HEK293 (cell line): ENCODE measurements around the gene POLR3C.
A peak's percentile ranks its signal among the peaks of the same experiment; 100 is the strongest.

Experiments used
- KLF8 ChIP-seq: fragments of 450-650 bp; formaldehyde crosslinking; IDR thresholded peaks from 2 replicates; pipeline ENCODE4 v1.5.1; 2016; ENCODE audit warnings: missing biosample characterization, missing genetic modification characterization
- TCF7L2 ChIP-seq: IDR thresholded peaks from 2 replicates; pipeline ENCODE4 v1.6.1; 2011; ENCODE audit warnings: low read depth, mild to moderate bottlenecking, inconsistent platforms, low read length, moderate library complexity, borderline replicate concordance
- ZNF121 ChIP-seq: fragments of 450-650 bp; formaldehyde crosslinking; IDR thresholded peaks from 2 replicates; pipeline ENCODE4 v1.5.1; 2016; ENCODE audit warnings: missing biosample characterization, missing genetic modification characterization
- ZNF175 ChIP-seq: fragments of 450-650 bp; formaldehyde crosslinking; IDR thresholded peaks from 2 replicates; pipeline ENCODE4 v1.5.1; 2016; ENCODE audit warnings: missing biosample characterization, missing genetic modification characterization
- ZNF274 ChIP-seq, 2 experiments: fragments of 200-500 bp in 1 of 2; fragments of 450-650 bp in 1 of 2; sonication (Bioruptor generic) in 1 of 2; formaldehyde crosslinking in 1 of 2; IDR thresholded peaks; 2 replicates each; pipeline versions ENCODE4 v1.5.1 to v1.6.1; 2014 to 2016; ENCODE audit warnings: borderline replicate concordance in 1 of 2, inconsistent platforms in 1 of 2, low read length in 1 of 2, missing biosample characterization in 1 of 2, missing genetic modification characterization in 1 of 2
- ZNF292 ChIP-seq: fragments of 450-650 bp; formaldehyde crosslinking; IDR thresholded peaks from 2 replicates; pipeline ENCODE4 v1.5.1; 2016; ENCODE audit warnings: low read depth, missing biosample characterization, missing genetic modification characterization, borderline replicate concordance
- ZNF48 ChIP-seq: fragments of 450-650 bp; formaldehyde crosslinking; IDR thresholded peaks from 2 replicates; pipeline ENCODE4 v1.5.1; 2016; ENCODE audit warnings: missing biosample characterization, missing genetic modification characterization
- TF ChIP-seq, protein P1 (sequence below): fragments of 450-650 bp; formaldehyde crosslinking; IDR thresholded peaks from 2 replicates; pipeline ENCODE4 v1.5.1; 2016; ENCODE audit warnings: missing biosample characterization, missing genetic modification characterization
- TF ChIP-seq, protein P2 (sequence below): fragments of 450-650 bp; formaldehyde crosslinking; IDR thresholded peaks from 2 replicates; pipeline ENCODE4 v1.5.1; 2016; ENCODE audit warnings: missing biosample characterization, missing genetic modification characterization
- TF ChIP-seq, protein P3 (sequence below): fragments of 450-650 bp; formaldehyde crosslinking; IDR thresholded peaks from 2 replicates; pipeline ENCODE4; 2016; ENCODE audit warnings: missing biosample characterization, missing genetic modification characterization

DNA sequence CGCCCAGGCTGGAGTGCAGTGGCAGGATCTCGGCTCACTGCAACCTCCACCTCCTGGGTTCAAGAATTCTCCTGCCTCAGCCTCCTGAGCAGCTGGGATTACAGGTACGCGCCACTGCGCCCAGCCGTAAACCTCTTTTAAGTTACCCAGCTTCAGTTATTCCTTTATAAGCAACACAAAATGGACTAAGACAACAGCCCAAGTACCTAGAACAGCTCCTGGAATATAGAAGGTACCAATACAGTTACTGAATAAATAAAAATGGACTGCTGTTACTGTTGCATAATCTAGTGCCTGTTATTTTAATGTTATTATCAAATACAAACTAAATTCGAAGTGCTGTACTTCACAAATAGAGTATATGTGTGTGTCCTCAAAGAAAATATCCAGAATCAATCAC, 17.2 kb upstream of the POLR3C start:
- TF ChIP-seq, protein P1, sequence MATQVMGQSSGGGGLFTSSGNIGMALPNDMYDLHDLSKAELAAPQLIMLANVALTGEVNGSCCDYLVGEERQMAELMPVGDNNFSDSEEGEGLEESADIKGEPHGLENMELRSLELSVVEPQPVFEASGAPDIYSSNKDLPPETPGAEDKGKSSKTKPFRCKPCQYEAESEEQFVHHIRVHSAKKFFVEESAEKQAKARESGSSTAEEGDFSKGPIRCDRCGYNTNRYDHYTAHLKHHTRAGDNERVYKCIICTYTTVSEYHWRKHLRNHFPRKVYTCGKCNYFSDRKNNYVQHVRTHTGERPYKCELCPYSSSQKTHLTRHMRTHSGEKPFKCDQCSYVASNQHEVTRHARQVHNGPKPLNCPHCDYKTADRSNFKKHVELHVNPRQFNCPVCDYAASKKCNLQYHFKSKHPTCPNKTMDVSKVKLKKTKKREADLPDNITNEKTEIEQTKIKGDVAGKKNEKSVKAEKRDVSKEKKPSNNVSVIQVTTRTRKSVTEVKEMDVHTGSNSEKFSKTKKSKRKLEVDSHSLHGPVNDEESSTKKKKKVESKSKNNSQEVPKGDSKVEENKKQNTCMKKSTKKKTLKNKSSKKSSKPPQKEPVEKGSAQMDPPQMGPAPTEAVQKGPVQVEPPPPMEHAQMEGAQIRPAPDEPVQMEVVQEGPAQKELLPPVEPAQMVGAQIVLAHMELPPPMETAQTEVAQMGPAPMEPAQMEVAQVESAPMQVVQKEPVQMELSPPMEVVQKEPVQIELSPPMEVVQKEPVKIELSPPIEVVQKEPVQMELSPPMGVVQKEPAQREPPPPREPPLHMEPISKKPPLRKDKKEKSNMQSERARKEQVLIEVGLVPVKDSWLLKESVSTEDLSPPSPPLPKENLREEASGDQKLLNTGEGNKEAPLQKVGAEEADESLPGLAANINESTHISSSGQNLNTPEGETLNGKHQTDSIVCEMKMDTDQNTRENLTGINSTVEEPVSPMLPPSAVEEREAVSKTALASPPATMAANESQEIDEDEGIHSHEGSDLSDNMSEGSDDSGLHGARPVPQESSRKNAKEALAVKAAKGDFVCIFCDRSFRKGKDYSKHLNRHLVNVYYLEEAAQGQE = peak; percentile 84
- TF ChIP-seq KLF8 (no peak), ZNF121 (tag by site-specific recombination) (no peak), TCF7L2 (no peak), ZNF292 (tag by site-specific recombination) (no peak), ZNF175 (tag by site-specific recombination) (no peak), ZNF48 (tag by site-specific recombination) (no peak), ZNF274 (IDR thresholded peaks at IDR 0.05; ENCODE audit: low read length) (no peak), ZNF274 (tag by site-specific recombination; IDR thresholded peaks at IDR 0.05; ENCODE audit: borderline replicate concordance) (no peak)
- TF ChIP-seq, protein P2, sequence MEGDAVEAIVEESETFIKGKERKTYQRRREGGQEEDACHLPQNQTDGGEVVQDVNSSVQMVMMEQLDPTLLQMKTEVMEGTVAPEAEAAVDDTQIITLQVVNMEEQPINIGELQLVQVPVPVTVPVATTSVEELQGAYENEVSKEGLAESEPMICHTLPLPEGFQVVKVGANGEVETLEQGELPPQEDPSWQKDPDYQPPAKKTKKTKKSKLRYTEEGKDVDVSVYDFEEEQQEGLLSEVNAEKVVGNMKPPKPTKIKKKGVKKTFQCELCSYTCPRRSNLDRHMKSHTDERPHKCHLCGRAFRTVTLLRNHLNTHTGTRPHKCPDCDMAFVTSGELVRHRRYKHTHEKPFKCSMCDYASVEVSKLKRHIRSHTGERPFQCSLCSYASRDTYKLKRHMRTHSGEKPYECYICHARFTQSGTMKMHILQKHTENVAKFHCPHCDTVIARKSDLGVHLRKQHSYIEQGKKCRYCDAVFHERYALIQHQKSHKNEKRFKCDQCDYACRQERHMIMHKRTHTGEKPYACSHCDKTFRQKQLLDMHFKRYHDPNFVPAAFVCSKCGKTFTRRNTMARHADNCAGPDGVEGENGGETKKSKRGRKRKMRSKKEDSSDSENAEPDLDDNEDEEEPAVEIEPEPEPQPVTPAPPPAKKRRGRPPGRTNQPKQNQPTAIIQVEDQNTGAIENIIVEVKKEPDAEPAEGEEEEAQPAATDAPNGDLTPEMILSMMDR (tag by site-specific recombination) = no peak
- TF ChIP-seq, protein P3, sequence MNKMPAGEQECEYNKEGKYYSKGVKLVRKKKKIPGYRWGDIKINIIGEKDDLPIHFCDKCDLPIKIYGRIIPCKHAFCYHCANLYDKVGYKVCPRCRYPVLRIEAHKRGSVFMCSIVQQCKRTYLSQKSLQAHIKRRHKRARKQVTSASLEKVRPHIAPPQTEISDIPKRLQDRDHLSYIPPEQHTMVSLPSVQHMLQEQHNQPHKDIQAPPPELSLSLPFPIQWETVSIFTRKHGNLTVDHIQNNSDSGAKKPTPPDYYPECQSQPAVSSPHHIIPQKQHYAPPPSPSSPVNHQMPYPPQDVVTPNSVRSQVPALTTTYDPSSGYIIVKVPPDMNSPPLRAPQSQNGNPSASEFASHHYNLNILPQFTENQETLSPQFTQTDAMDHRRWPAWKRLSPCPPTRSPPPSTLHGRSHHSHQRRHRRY (tag by site-specific recombination) = no peak
